HG03060 (cell line): ENCODE data around the gene TMPRSS4.

Source experiments
- ATAC-seq: cut with Tn5 transposase; IDR thresholded peaks from one replicate; pipeline ENCODE4 v1.9.1; 2021; ENCODE audit warnings: low read depth, moderate number of reproducible peaks; ENCODE audit not compliant: unreplicated experiment

TMPRSS4 gene

DNA sequence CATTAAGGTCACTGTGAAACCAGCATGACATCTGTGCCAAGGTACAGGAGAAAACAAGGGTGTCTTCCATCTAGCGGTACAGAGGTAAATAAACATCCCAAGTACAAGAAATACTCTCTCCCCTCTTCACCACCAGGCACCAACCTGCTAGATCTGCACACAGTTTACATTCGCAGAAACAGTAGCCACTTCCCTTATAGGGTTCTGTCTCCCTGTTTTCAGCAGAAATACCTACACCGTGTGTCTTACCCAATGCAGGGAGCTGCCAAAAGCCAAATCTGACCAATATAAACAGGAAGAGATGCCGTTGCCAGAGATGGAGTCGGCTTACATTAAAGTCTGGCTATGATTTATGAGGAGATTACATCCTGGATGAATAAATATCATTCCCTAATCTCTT is 74.6 kb downstream of the TMPRSS4 start:
- no peak for ATAC-seq

DNA sequence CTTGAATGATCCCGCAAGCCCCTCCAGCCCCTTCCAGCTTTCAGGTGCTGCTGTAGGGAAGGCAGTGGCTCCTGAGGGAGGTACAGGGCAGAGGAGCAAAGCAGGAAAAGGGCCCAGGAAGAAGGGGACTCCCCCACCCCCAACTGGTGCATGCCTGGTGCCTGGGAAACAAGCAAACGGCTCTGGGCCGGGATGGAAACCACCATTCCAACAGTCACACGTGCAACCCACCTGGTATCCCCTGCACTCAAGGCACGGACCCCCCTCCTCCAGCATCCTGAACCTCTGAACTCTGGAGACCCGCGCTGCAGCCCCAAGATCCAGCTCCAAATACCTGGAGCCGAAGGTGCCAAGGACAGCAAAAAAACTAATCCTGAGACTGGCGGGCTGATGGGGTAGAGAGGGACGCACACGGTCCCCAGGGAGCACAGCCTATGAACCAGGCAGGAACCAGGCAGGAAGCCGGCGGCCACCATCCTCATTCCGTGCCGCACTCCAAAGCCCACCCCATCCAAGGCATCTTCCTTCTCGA is 75.2 kb downstream of the TMPRSS4 start:
- ATAC-seq: no peak

- no peak for ATAC-seq
Observed at GRCh38 chr11:118152552-118153471, 75.9 kb downstream of the TMPRSS4 start, which contains the start of gene SCN4B. Gene SCN4B, minus strand, starts transcription at chr11:118152823. Its CDS starts 150 bp downstream, at chr11:118152673.

GRCh38 chr11:118153516-118153915 is 76.6 kb downstream of the TMPRSS4 start:
- no peak for ATAC-seq

DNA sequence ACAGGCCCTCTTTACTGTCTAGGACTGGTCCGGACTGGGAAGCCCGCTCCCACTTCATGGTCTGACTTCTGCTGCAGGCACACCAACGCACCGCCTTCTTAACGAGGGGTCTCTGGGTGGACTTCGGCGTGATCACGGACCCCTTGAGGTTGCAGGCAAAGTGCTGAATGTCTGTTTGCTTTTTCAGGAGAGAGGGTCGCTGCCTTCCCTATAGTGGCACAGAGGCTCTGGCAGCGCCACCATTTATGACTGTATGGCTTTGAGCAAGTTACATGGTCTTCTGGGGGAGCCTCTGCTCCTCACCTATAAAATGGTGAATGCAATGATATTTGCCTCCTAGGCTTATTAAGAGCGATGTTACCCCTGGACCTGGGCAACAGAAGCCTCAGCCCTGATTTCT is 77.1 kb downstream of the TMPRSS4 start:
- no peak for ATAC-seq

DNA sequence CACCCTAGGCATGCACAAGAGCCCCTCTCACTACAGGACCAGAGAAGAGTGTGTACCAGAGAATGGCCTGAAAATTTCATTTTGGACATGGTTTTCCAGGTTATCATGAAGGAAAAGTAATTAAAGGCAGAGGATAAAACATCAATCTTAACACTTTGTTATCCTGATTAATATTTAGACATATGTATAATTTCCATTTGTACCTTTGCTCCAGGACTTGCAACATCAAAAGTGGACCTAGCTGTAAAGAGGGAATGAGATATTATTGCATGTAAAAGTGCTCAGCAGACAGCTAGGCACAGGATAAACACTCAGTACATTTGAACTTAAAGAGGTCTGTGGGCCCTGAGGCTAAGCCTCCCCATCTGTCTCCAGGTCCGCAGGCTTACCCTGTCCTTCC is 77.8 kb downstream of the TMPRSS4 start:
- no peak for ATAC-seq

DNA sequence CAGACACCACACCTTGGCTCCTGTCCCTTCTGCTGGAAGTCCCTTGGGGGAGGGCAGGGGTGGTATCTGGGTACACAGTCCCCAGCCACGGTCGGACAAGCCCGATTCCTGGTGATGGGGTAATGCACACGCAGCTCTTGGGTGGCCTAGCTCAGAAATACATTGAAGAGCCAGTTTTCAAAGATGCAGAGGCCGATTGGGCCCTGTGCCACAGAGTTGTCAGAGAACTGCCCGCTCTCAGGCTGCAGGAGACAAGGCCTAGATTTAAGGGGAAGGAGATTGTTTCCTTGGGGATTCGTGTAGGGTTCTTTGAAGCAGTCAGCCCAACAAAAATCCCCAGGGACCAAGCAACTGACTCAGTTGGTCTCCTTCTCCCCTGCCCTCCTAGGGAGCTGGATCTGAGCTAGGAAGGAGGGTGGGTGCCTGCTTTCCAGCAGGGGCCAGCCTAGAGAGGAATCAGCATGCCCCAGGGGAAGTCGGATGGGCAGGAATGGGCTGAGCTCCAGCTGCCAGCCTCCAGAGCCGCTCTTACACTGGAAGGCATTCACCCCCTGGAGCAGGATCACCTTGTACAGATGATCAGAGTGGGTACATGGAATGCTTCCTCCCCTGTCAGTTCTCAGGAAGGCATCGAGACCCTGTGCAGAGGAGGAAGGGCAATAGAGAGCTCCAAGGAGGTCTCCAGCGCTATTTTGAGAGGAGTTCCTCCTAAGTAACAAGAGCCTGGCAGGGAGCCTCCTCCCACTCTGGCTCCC is 79.1 kb downstream of the TMPRSS4 start:
- no peak for ATAC-seq

- no peak for ATAC-seq
Observed at GRCh38 chr11:118156531-118157185, 79.8 kb downstream of the TMPRSS4 start.

GRCh38 chr11:118157186-118157895 is 80.5 kb downstream of the TMPRSS4 start:
- ATAC-seq: no peak

- ATAC-seq: no peak
Observed at GRCh38 chr11:118161786-118162185, 84.9 kb downstream of the TMPRSS4 start.

DNA sequence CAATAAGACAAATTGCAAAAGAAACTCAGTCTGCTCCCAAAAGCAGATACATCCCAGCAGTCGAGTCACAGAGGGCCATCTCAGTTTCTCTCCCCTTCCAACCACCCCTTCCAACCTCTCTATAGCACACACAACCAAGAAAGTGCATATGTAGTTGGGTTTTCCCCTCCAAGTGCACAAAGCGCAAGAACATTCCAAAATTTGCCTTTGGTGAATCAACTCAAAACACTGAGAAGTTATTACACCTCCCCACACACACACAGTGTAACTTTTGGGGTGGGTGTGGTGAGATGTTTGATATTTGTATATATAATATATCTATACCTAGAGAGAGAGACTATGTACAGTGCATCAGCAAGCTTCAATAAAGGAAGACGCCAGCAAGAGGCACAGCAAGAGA is 86.0 kb downstream of the TMPRSS4 start:
- ATAC-seq: no peak

DNA sequence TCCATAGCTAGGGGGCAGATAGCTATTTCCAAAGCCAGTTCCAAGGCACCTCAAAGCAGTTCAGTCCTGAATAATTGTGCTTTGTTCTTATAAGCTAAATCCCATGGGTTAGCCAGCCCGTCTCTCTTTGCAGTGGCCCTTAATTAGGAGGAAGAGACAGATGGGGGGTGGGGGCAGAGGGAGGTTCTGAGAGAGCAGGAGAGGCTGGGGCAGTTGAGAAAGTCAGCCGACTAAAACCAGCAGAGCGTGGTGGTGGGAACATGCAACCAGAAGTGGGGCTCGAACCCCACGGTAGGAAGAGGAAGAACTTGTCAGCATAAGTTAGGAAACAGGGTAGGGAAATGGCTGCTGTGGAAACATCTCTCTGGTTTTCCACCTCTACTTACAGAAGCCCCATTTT is 86.6 kb downstream of the TMPRSS4 start:
- no peak for ATAC-seq

- ATAC-seq: no peak
Observed at GRCh38 chr11:118164885-118165284, 88.0 kb downstream of the TMPRSS4 start.

DNA sequence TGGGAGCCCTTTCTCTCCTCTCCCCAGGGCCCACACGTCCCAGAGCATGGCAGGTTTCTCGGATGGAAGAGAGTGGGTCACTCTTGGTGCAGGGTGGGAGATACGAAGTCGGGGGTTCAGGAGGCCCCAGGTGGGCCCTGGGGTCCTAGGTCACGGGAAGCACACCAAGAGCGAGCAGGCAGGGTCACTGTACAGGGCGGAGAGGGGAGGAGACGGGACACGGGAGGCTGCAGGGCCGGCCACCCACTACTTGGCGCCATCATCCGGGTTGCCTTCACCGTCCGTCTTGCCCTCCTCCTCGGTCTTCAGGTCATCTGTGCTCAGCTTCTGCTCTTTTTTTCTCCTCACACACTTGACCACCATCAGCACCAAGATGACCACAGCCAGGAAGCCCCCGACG is 89.8 kb downstream of the TMPRSS4 start:
- ATAC-seq: no peak

DNA sequence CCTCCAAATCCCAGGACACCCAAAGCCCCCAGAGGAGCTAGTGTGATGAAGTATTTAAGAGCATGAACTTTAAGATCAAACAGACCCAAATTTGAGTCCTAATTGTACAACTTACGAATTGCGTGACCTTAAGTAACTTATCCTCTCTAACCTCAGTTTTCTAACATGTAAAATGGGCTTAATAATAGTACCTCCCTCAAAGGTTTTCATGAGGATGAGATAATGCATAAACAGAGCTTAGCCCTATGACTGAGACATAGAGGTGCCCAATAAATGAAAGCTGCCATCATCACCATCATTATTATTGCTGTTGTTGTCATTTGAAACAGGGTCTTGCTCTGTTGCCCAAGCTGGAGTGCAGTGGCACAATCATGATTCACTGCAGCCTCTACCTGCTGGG is 90.4 kb downstream of the TMPRSS4 start:
- ATAC-seq: no peak

DNA sequence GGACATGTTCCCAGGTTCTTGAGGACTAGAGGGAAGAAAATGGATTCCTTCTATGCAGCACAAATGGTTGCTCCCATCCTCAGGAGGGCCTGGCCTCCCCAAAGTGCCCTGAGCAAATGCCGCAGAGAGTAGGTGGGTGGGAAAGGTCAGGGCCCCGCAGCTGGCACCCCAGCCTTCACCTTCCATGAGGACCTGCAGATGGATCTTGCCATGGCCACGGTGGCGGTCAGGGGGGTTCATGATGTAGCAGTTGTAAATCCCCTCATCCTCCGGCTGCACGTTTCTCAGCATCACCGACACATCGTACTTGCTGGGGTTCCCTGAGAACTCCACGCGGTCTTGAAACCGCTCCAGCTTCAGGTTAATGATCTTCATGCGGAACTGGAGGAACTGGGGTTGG is 91.0 kb downstream of the TMPRSS4 start:
- ATAC-seq: no peak

DNA sequence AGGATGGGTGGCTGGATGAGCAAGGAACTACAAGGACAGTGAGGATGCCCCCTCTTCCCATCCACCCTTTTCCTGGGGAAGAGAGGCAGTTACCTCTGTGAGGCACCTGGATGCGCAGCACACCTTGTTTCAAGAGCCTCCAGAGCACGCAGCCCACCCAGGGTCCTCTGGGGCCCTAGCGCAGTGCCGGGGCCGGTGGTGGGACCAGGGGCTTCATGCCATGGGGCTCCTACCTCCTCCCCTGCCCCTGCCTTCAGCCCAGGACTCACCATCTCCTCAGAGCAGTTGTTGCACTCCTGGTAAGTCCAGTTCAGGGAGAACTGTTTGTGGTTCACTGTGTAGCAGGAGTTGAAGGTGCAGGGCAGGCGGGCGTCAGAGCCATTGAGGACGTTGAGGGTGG is 91.4 kb downstream of the TMPRSS4 start:
- no peak for ATAC-seq

DNA sequence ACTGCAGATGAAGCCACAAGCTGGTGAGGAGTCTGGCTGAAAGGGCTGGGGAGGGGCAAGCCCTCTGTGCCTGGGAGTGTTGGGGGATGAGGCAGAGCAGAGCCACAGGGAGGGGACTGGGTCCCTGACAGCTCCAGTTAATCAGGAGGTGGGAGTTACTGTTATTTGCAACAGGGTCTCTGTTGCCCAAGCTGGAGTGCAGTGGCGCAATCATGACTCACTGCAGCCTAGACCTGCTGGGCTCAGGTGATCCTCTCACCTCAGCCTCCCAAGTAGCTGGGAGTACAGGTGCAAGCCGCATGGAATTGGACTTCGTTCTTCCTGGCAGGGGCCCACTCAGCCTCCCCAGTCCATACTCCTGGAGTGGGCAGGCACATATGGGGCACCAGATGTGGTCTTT is 91.9 kb downstream of the TMPRSS4 start:
- no peak for ATAC-seq

DNA sequence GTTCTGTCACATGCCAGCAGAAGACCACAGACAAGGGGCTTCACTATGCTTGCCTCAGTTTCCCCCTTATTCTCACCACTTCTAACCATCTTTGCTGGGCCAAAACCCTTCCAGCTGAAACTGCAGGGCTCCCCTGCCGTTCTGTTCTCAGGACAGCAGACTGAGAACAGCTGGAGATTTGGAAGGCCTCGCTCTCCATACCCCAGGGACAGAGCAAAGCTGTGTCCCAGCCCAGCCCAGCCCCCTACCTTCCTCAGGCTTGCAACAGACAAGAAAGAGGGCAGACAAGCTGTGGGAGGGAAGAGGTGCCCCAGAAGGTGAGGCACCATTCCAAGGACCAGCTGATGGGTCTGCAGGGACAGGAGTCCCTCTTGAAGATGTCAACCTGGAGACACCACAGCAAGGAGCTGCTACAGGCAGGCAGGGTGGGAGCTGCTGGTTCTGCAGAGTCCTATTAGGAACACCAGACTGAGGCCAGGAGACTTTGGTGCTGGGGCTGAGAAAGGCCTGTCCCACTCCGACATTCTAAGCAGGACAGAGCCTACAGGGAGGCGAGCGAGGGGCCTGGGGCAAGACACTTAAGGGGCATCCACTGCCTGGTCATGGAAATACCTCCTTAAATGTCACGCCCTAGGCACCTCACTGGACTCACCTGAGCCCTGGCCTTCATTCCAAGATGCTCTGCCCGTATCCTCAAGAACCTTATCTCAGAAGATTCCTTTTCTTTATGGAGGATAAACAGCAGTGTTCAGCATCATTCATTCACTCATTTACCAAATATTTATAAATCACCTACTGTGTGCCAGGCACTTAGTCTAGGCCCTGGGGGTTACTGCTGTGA is 92.6 kb downstream of the TMPRSS4 start:
- no peak for ATAC-seq
